HEK293 (cell line): Measurements from ENCODE around the gene THRA.

Experiments
- CTCF ChIA-PET: fragments of 350-600 bp; formaldehyde crosslinking; extraction: SDS; loops from one replicate; lab custom pipeline; 2021; ENCODE audit warnings: antibody characterized with exemption; lab: Yijun Ruan, JAX
- POLR2A ChIA-PET: fragments of 300-600 bp; formaldehyde crosslinking; extraction: SDS; loops from one replicate; lab custom pipeline; 2020; ENCODE audit warnings: antibody characterized with exemption, inconsistent platforms; lab: Yijun Ruan, JAX
- H3K27ac ChIP-seq: fragments of 200-500 bp; sonication (Bioruptor generic); 2 replicates; pipeline ENCODE4 v1.5.1; 2014; ENCODE audit warnings: low read depth, low read length, control low read depth, inconsistent platforms; ENCODE audit errors: extremely low read depth
- H3K36me3 ChIP-seq, 2 experiments: fragments of 200-500 bp in 1 of 2; sonication (Bioruptor generic) in 1 of 2; 1 replicate in 1 of 2; 2 replicates in 1 of 2; pipeline ENCODE4 v1.5.1; 2014 to 2017; ENCODE audit warnings: inconsistent platforms in 2 of 2, low read length in 2 of 2; ENCODE audit not compliant: control insufficient read depth in 2 of 2, insufficient read depth in 1 of 2
- H3K4me1 ChIP-seq: fragments of 200-500 bp; sonication (Bioruptor generic); 2 replicates; pipeline ENCODE4 v1.5.1; 2014; ENCODE audit warnings: mild to moderate bottlenecking, low read length, inconsistent platforms; ENCODE audit not compliant: control insufficient read depth, insufficient read depth
- H3K4me3 ChIP-seq: 2 replicates; pipeline ENCODE4 v1.5.1; 2011; ENCODE audit warnings: low read depth, mild to moderate bottlenecking, control low read depth, low read length, moderate library complexity
- H3K9me3 ChIP-seq: fragments of 200-500 bp; sonication (Bioruptor generic); 2 replicates; pipeline ENCODE4 v1.5.1; 2014; ENCODE audit warnings: low read depth, low read length, inconsistent platforms; ENCODE audit not compliant: control insufficient read depth, insufficient read depth
- GLIS2 ChIP-seq: fragments of 450-650 bp; formaldehyde crosslinking; IDR thresholded peaks from 2 replicates; pipeline ENCODE4 v1.5.1; 2016; ENCODE audit warnings: missing biosample characterization, missing genetic modification characterization
- ZFHX2 ChIP-seq: fragments of 450-650 bp; formaldehyde crosslinking; conservative IDR thresholded peaks from 2 replicates; pipeline ENCODE4 v1.5.1; 2016; ENCODE audit warnings: missing biosample characterization, missing genetic modification characterization
- ZFP37 ChIP-seq: fragments of 450-650 bp; formaldehyde crosslinking; IDR thresholded peaks from 2 replicates; pipeline ENCODE4 v1.5.1; 2016; ENCODE audit warnings: missing biosample characterization, missing genetic modification characterization
- ZIC2 ChIP-seq: fragments of 450-650 bp; formaldehyde crosslinking; IDR thresholded peaks from 2 replicates; pipeline ENCODE4 v1.5.1; 2016; ENCODE audit warnings: missing biosample characterization, missing genetic modification characterization
- ZNF175 ChIP-seq: fragments of 450-650 bp; formaldehyde crosslinking; IDR thresholded peaks from 2 replicates; pipeline ENCODE4 v1.5.1; 2016; ENCODE audit warnings: missing biosample characterization, missing genetic modification characterization
- ZNF266 ChIP-seq: fragments of 450-650 bp; formaldehyde crosslinking; IDR thresholded peaks from 2 replicates; pipeline ENCODE4 v1.5.1; 2016; ENCODE audit warnings: missing biosample characterization, missing genetic modification characterization, low read depth
- ZNF350 ChIP-seq: fragments of 450-650 bp; formaldehyde crosslinking; IDR thresholded peaks from 2 replicates; pipeline ENCODE4 v1.5.0; 2017; ENCODE audit warnings: missing biosample characterization, mild to moderate bottlenecking, missing genetic modification characterization
- ZNF37A ChIP-seq: fragments of 450-650 bp; IDR thresholded peaks from 2 replicates; pipeline ENCODE4 v1.5.1; 2018; ENCODE audit warnings: missing biosample characterization, missing genetic modification characterization
- ZNF585B ChIP-seq: fragments of 450-650 bp; formaldehyde crosslinking; IDR thresholded peaks from 2 replicates; pipeline ENCODE4 v1.5.1; 2016; ENCODE audit warnings: missing biosample characterization, missing genetic modification characterization
- ZNF600 ChIP-seq: fragments of 450-650 bp; formaldehyde crosslinking; IDR thresholded peaks from 2 replicates; pipeline ENCODE4 v1.5.1; 2016; ENCODE audit warnings: missing biosample characterization, missing genetic modification characterization
- ZNF624 ChIP-seq: fragments of 450-650 bp; formaldehyde crosslinking; IDR thresholded peaks from 2 replicates; pipeline ENCODE4 v1.5.1; 2017; ENCODE audit warnings: missing biosample characterization, missing genetic modification characterization
- ZNF626 ChIP-seq: fragments of 450-650 bp; sonication (Bioruptor Pico); formaldehyde crosslinking; IDR thresholded peaks from 2 replicates; pipeline ENCODE4 v1.5.1; 2018; ENCODE audit warnings: missing biosample characterization, missing genetic modification characterization, inconsistent platforms
- ZNF658 ChIP-seq: fragments of 450-650 bp; formaldehyde crosslinking; IDR thresholded peaks from 2 replicates; pipeline ENCODE4; 2016; ENCODE audit warnings: missing biosample characterization, missing genetic modification characterization
- TF ChIP-seq, protein P1 (sequence below): fragments of 450-650 bp; formaldehyde crosslinking; conservative IDR thresholded peaks from 2 replicates; pipeline ENCODE4 v1.5.1; 2016; ENCODE audit warnings: low read depth, missing biosample characterization, missing genetic modification characterization
- TF ChIP-seq, protein P2 (sequence below): fragments of 450-650 bp; formaldehyde crosslinking; IDR thresholded peaks from 2 replicates; pipeline ENCODE4 v1.5.1; 2016; ENCODE audit warnings: missing biosample characterization, missing genetic modification characterization
- TF ChIP-seq, protein P3 (sequence below): IDR thresholded peaks from 2 replicates; pipeline ENCODE4 v1.6.1; 2011; ENCODE audit warnings: mild to moderate bottlenecking, low read depth, low read length, borderline replicate concordance
- TF ChIP-seq, protein P4 (sequence below): fragments of 450-650 bp; formaldehyde crosslinking; conservative IDR thresholded peaks from 2 replicates; pipeline ENCODE4 v1.5.1; 2016; ENCODE audit warnings: low read depth, missing biosample characterization, missing genetic modification characterization

THRA gene

DNA sequence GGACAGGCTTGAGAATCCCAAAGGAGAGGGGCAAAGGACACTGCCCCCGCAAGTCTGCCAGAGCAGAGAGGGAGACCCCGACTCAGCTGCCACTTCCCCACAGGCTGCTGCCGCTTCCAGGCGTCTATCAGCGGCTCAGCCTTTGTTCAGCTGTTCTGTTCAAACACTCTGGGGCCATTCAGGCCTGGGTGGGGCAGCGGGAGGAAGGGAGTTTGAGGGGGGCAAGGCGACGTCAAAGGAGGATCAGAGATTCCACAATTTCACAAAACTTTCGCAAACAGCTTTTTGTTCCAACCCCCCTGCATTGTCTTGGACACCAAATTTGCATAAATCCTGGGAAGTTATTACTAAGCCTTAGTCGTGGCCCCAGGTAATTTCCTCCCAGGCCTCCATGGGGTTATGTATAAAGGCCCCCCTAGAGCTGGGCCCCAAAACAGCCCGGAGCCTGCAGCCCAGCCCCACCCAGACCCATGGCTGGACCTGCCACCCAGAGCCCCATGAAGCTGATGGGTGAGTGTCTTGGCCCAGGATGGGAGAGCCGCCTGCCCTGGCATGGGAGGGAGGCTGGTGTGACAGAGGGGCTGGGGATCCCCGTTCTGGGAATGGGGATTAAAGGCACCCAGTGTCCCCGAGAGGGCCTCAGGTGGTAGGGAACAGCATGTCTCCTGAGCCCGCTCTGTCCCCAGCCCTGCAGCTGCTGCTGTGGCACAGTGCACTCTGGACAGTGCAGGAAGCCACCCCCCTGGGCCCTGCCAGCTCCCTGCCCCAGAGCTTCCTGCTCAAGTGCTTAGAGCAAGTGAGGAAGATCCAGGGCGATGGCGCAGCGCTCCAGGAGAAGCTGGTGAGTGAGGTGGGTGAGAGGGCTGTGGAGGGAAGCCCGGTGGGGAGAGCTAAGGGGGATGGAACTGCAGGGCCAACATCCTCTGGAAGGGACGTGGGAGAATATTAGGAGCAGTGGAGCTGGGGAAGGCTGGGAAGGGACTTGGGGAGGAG is 47.5 kb upstream of the THRA start, which contains the start of gene CSF3:
Gene CSF3 (plus strand): TSS at position 436 of the 993 bp plus-strand sequence. CDS start 35 bp downstream, at position 471.
- POLR2A ChIA-PET = interaction anchor here (1.0 to 2.3 kb wide), 4 partner anchors 9 to 97 kb away, joined by 3 to 10 read pairs (median 6); no protein-coding TSS in a partner anchor
- TF ChIP-seq ZNF600 (tag by site-specific recombination) (peak; percentile 71), ZIC2 (tag by site-specific recombination) (0 out of 2 replicates have a peak, but pooled peaks have one; percentile 5), ZNF658 (tag by site-specific recombination) (no peak)
- TF ChIP-seq, protein P1, sequence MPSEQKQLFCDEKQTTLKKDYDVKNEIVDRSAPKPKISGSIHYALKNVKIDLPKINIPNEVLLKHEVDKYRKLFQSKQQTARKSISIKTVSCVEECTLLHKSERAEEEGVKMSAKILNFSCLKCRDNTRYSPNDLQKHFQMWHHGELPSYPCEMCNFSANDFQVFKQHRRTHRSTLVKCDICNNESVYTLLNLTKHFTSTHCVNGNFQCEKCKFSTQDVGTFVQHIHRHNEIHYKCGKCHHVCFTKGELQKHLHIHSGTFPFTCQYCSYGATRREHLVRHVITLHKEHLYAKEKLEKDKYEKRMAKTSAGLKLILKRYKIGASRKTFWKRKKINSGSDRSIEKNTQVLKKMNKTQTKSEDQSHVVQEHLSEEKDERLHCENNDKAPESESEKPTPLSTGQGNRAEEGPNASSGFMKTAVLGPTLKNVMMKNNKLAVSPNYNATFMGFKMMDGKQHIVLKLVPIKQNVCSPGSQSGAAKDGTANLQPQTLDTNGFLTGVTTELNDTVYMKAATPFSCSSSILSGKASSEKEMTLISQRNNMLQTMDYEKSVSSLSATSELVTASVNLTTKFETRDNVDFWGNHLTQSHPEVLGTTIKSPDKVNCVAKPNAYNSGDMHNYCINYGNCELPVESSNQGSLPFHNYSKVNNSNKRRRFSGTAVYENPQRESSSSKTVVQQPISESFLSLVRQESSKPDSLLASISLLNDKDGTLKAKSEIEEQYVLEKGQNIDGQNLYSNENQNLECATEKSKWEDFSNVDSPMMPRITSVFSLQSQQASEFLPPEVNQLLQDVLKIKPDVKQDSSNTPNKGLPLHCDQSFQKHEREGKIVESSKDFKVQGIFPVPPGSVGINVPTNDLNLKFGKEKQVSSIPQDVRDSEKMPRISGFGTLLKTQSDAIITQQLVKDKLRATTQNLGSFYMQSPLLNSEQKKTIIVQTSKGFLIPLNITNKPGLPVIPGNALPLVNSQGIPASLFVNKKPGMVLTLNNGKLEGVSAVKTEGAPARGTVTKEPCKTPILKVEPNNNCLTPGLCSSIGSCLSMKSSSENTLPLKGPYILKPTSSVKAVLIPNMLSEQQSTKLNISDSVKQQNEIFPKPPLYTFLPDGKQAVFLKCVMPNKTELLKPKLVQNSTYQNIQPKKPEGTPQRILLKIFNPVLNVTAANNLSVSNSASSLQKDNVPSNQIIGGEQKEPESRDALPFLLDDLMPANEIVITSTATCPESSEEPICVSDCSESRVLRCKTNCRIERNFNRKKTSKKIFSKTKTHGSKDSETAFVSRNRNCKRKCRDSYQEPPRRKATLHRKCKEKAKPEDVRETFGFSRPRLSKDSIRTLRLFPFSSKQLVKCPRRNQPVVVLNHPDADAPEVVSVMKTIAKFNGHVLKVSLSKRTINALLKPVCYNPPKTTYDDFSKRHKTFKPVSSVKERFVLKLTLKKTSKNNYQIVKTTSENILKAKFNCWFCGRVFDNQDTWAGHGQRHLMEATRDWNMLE = no peak
- Histone ChIP-seq H3K27ac (no peak within 1 kb of the TSS), H3K36me3 (peaks cover 1 to 23% of the 10 kb centered on the region in 2 experiments; a peak in 2 of 3 replicates), H3K9me3 (no peaks in the 10 kb centered on the region), H3K4me1 (no peaks in the 10 kb centered on the region), H3K4me3 (no peak within 1 kb of the TSS)
- CTCF ChIA-PET = interaction anchor here (0.6 to 14.3 kb wide), 23 partner anchors 11 to 544 kb away, joined by 3 to 268 read pairs (median 4); partner anchors contain the start of gene GSDMA

DNA sequence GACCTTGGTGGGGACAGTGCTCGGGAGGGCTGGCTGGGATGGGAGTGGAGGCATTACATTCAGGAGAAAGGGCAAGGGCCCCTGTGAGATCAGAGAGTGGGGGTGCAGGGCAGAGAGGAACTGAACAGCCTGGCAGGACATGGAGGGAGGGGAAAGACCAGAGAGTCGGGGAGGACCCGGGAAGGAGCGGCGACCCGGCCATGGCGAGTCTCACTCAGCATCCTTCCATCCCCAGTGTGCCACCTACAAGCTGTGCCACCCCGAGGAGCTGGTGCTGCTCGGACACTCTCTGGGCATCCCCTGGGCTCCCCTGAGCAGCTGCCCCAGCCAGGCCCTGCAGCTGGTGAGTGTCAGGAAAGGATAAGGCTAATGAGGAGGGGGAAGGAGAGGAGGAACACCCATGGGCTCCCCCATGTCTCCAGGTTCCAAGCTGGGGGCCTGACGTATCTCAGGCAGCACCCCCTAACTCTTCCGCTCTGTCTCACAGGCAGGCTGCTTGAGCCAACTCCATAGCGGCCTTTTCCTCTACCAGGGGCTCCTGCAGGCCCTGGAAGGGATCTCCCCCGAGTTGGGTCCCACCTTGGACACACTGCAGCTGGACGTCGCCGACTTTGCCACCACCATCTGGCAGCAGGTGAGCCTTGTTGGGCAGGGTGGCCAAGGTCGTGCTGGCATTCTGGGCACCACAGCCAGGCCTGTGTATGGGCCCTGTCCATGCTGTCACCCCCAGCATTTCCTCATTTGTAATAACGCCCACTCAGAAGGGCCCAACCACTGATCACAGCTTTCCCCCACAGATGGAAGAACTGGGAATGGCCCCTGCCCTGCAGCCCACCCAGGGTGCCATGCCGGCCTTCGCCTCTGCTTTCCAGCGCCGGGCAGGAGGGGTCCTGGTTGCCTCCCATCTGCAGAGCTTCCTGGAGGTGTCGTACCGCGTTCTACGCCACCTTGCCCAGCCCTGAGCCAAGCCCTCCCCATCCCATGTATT is 46.5 kb upstream of the THRA start:
- H3K4me1 ChIP-seq = no peaks in the 10 kb centered on the region
- no peaks in the 10 kb centered on the region for H3K9me3 ChIP-seq
- CTCF ChIA-PET = interaction anchor here (0.6 to 14.3 kb wide), 14 partner anchors 10 to 395 kb away, joined by 3 to 268 read pairs (median 6); no protein-coding TSS in a partner anchor
- TF ChIP-seq, protein P2, sequence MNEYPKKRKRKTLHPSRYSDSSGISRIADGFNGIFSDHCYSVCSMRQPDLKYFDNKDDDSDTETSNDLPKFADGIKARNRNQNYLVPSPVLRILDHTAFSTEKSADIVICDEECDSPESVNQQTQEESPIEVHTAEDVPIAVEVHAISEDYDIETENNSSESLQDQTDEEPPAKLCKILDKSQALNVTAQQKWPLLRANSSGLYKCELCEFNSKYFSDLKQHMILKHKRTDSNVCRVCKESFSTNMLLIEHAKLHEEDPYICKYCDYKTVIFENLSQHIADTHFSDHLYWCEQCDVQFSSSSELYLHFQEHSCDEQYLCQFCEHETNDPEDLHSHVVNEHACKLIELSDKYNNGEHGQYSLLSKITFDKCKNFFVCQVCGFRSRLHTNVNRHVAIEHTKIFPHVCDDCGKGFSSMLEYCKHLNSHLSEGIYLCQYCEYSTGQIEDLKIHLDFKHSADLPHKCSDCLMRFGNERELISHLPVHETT (tag by site-specific recombination) = no peak
- TF ChIP-seq ZNF600 (tag by site-specific recombination) = 0 out of 2 replicates have a peak, but pooled peaks have one; percentile 7
- TF ChIP-seq ZNF624 (tag by site-specific recombination) = no peak
- TF ChIP-seq, protein P3, sequence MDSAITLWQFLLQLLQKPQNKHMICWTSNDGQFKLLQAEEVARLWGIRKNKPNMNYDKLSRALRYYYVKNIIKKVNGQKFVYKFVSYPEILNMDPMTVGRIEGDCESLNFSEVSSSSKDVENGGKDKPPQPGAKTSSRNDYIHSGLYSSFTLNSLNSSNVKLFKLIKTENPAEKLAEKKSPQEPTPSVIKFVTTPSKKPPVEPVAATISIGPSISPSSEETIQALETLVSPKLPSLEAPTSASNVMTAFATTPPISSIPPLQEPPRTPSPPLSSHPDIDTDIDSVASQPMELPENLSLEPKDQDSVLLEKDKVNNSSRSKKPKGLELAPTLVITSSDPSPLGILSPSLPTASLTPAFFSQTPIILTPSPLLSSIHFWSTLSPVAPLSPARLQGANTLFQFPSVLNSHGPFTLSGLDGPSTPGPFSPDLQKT = no peak
- no peak for TF ChIP-seq ZNF266
- TF ChIP-seq, protein P4, sequence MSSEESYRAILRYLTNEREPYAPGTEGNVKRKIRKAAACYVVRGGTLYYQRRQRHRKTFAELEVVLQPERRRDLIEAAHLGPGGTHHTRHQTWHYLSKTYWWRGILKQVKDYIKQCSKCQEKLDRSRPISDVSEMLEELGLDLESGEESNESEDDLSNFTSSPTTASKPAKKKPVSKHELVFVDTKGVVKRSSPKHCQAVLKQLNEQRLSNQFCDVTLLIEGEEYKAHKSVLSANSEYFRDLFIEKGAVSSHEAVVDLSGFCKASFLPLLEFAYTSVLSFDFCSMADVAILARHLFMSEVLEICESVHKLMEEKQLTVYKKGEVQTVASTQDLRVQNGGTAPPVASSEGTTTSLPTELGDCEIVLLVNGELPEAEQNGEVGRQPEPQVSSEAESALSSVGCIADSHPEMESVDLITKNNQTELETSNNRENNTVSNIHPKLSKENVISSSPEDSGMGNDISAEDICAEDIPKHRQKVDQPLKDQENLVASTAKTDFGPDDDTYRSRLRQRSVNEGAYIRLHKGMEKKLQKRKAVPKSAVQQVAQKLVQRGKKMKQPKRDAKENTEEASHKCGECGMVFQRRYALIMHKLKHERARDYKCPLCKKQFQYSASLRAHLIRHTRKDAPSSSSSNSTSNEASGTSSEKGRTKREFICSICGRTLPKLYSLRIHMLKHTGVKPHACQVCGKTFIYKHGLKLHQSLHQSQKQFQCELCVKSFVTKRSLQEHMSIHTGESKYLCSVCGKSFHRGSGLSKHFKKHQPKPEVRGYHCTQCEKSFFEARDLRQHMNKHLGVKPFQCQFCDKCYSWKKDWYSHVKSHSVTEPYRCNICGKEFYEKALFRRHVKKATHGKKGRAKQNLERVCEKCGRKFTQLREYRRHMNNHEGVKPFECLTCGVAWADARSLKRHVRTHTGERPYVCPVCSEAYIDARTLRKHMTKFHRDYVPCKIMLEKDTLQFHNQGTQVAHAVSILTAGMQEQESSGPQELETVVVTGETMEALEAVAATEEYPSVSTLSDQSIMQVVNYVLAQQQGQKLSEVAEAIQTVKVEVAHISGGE (tag by site-specific recombination) = no peak
- peak; percentile 43 for TF ChIP-seq ZFHX2 (tag by site-specific recombination)
- no peak for TF ChIP-seq ZNF37A (tag by site-specific recombination)
- no peak for TF ChIP-seq ZNF350
- TF ChIP-seq ZFP37 (tag by site-specific recombination) = no peak
- TF ChIP-seq GLIS2 (tag by site-specific recombination) = no peak; the same call in 1 of the 2 replicates
- no peak for TF ChIP-seq ZNF175 (tag by site-specific recombination)
- no peak for TF ChIP-seq ZNF585B (tag by site-specific recombination)
- TF ChIP-seq ZNF626 (tag by site-specific recombination) = no peak
- no peak overlapping the region for H3K4me3 ChIP-seq
- H3K36me3 ChIP-seq = peaks cover 4 to 32% of the 10 kb centered on the region in 2 experiments; a peak in 2 of 3 replicates
- no peak overlapping the region for H3K27ac ChIP-seq
- POLR2A ChIA-PET = interaction anchor here (0.6 to 2.3 kb wide), 6 partner anchors 8 to 124 kb away, joined by 3 to 10 read pairs (median 4); partner anchors contain the start of gene CASC3
